Hepatic stellate cell (primary cell): ENCODE results near the gene AKAP6.
"Not testable (repeated sequence)": the region's sequence is repeated elsewhere in the genome, so short reads cannot be mapped to it uniquely, and the experiment has no call there.

Experiments used
- DNase-seq: peaks from one replicate; pipeline ENCODE4 v3.0.0; 2011; ENCODE audit warnings: low spot score

Gene AKAP6

GRCh38 chr14:32545095-32545494, 216.0 kb downstream of the AKAP6 start:
- no peak for DNase-seq

- DNase-seq = no peak
Measured at GRCh38 chr14:32545506-32546210, 216.6 kb downstream of the AKAP6 start.

- no peak for DNase-seq
Measured at GRCh38 chr14:32546246-32546645, 217.1 kb downstream of the AKAP6 start.

- DNase-seq = no peak
Measured at GRCh38 chr14:32552766-32553165, 223.7 kb downstream of the AKAP6 start.

- no peak for DNase-seq
Measured at GRCh38 chr14:32559048-32559447, 229.9 kb downstream of the AKAP6 start.

GRCh38 chr14:32559590-32559989, 230.5 kb downstream of the AKAP6 start:
- no peak for DNase-seq

- peak; percentile 51 for DNase-seq
Measured at GRCh38 chr14:32560209-32560857, 231.2 kb downstream of the AKAP6 start.

GRCh38 chr14:32561520-32561919, 232.4 kb downstream of the AKAP6 start:
- peak; percentile 50 for DNase-seq

GRCh38 chr14:32564596-32564995, 235.5 kb downstream of the AKAP6 start:
- peak; percentile 21 for DNase-seq

- DNase-seq = no peak
Measured at GRCh38 chr14:32565256-32565655, 236.2 kb downstream of the AKAP6 start.

- no peak for DNase-seq
Measured at GRCh38 chr14:32567543-32568384, 238.7 kb downstream of the AKAP6 start.

- no peak for DNase-seq
Measured at GRCh38 chr14:32571551-32571950, 242.5 kb downstream of the AKAP6 start.

- DNase-seq = no peak
Measured at GRCh38 chr14:32571995-32572866, 243.1 kb downstream of the AKAP6 start.

GRCh38 chr14:32572867-32573150, 243.7 kb downstream of the AKAP6 start:
- no peak for DNase-seq

- DNase-seq = no peak
Measured at GRCh38 chr14:32574269-32574668, 245.2 kb downstream of the AKAP6 start.

GRCh38 chr14:32576088-32576795, 247.1 kb downstream of the AKAP6 start:
- DNase-seq = peak; percentile 32

GRCh38 chr14:32576977-32577376, 247.9 kb downstream of the AKAP6 start:
- DNase-seq = no peak

- no peak for DNase-seq
Measured at GRCh38 chr14:32578181-32578580, 249.1 kb downstream of the AKAP6 start.

GRCh38 chr14:32583427-32583826, 254.3 kb downstream of the AKAP6 start:
- not testable (repeated sequence) for DNase-seq

- no peak for DNase-seq
Measured at GRCh38 chr14:32584079-32584478, 255.0 kb downstream of the AKAP6 start.

- no peak for DNase-seq
Measured at GRCh38 chr14:32587461-32587860, 258.4 kb downstream of the AKAP6 start.
